ENCODE measurements around the gene CFAP298. TPM values are rescaled to one million over a fixed set of nuclear protein-coding genes. Genes with fewer than 3 reads are reported as not detected.

The CFAP298 gene, protein sequence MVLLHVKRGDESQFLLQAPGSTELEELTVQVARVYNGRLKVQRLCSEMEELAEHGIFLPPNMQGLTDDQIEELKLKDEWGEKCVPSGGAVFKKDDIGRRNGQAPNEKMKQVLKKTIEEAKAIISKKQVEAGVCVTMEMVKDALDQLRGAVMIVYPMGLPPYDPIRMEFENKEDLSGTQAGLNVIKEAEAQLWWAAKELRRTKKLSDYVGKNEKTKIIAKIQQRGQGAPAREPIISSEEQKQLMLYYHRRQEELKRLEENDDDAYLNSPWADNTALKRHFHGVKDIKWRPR
- 23.7 to 35.1 TPM (median 32.6 TPM) in 5 replicates for total RNA-seq (2022; extraction: Qiagen RNA extraction; ENCODE audit: low read depth)

DNA sequence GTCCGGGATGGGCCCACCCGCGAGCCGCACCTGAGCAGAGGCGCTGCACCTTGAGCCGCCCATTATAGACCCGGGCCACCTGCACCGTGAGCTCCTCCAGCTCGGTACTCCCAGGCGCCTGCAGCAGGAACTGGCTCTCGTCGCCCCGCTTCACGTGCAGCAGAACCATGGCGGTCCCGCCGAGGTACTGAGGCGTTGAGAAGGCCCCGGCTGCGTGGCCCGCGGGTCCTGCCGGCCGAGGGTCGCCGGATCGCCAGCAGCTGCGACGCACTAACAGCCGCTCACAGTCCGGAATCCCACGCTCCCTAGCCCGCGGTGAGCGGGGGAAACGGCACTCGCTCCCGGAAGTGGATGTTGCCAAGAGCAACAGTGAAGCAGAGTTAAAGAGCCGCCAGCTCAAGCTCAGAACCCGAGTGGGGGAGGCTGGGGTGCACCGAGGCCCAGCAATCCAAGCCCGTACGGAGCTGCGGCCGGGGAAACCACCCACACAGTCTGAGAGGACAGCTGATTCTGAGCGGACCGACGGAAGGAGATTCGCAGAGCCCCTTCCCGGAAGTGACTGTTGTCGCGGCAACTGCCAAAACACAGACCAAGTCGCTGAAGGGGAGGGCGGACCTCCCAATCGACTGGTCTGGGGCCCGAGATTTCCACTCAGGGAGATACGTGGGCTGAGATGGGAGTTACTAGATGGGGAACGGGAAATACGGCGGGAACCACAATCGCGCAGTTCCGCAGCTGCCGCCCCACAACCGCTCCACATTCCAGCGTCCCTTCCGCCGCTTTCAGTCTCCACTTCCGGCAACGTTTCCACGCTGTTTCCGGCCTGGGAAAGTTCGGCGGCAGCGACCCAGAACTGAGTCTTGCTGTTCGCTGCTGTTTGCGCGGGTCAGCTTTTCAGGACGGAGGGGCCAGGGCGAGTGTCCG lies at the start of gene CFAP298:
TSS of gene CFAP298 (minus strand) at position 303 of the 924 bp plus-strand sequence. CDS start at position 169, 134 bp downstream.

DNA sequence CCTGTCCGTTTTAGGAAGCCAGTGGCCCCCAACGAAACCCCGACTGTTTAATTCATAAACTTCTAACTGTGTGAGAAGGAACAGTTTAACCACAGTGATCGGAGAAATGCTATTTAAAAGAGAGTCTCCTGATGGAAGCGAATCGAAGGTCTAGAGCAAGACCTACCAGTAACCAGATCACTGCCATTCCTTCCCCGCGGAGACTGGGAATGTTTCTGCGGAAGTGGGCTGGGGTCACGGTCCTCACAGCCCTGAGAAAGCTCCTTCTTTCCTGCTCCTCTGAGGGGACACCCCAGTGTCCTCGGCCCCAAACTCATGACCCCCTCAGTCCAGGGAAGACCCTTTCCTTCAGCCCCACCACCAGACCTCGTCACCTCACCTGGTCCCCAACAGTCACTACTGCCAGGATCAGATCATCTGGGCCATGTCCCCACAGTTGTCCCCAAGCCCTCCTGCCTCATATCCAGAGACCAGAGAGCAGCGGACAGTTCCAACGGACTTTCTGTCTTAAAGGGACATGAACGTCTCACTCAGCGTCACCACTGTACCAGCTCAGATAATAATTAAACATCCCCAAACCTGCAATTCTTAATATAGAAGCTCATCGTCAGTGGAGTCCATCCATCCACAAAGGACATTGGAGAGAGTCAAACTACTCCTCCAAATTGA lies 27.0 kb downstream of the CFAP298 start, which contains the start of gene TCP10L:
TSS of gene TCP10L (minus strand) at position 482 of the 669 bp plus-strand sequence. CDS start 1,219 bp downstream, outside the sequence.

Other genes starting within 250 kb of the CFAP298 start
- 12.0 to 14.3 TPM (median 14.3 TPM) in 5 replicates for gene URB1, start 219.4 kb downstream of the CFAP298 start, total RNA-seq (2022; extraction: Qiagen RNA extraction; ENCODE audit: low read depth)
- gene EVA1C, start 199.7 kb downstream of the CFAP298 start, total RNA-seq (2022; extraction: Qiagen RNA extraction; ENCODE audit: low read depth), result 36.8 to 45.4 TPM (median 40.4 TPM) in 5 replicates
- 0.40 to 1.2 TPM (median 0.59 TPM) in 5 replicates for gene TCP10L, start 26.9 kb downstream of the CFAP298 start, total RNA-seq (2022; extraction: Qiagen RNA extraction; ENCODE audit: low read depth)
- gene SYNJ1, start 115.6 kb upstream of the CFAP298 start, total RNA-seq (2022; extraction: Qiagen RNA extraction; ENCODE audit: low read depth), result 1.6 to 4.3 TPM (median 3.3 TPM) in 5 replicates
- gene PAXBP1, start 159.4 kb upstream of the CFAP298 start, total RNA-seq (2022; extraction: Qiagen RNA extraction; ENCODE audit: low read depth), result 12.1 to 16.7 TPM (median 15.8 TPM) in 5 replicates

Measured in A549 treated with DMSO at 1 μM for 4 hours (cell line).